GM12873 (cell line): ENCODE data around the gene ASB1.
A peak's percentile ranks its signal among the peaks of the same experiment; 100 is the strongest.

Experiments used
- TF ChIP-seq, protein P1 (sequence below): IDR thresholded peaks from 2 replicates; pipeline ENCODE4 v1.5.1; 2012; ENCODE audit warnings: low read depth, mild to moderate bottlenecking, moderate library complexity, low read length, control low read depth; ENCODE audit not compliant: insufficient read depth; ENCODE audit errors: missing control alignments

Gene ASB1

DNA sequence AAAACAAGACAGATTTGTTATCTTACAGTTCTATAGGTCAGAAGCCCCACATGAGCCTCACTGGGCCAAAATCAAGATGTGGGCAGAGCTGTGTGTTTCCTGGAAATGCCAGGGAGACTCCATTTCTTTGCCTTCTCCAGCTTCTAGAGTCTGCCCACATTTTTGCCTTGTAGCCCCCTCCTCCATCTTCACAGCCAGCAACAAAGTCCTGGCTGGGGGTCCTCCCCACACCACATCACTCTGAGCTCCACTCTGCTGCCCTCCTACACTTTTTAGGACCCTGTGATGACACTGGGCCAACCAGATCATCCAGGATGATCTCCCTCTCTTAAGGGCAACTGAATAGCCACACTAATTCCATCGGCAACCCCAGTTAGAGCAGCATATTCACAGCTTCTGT, 34.3 kb downstream of the ASB1 start:
- TF ChIP-seq, protein P1, sequence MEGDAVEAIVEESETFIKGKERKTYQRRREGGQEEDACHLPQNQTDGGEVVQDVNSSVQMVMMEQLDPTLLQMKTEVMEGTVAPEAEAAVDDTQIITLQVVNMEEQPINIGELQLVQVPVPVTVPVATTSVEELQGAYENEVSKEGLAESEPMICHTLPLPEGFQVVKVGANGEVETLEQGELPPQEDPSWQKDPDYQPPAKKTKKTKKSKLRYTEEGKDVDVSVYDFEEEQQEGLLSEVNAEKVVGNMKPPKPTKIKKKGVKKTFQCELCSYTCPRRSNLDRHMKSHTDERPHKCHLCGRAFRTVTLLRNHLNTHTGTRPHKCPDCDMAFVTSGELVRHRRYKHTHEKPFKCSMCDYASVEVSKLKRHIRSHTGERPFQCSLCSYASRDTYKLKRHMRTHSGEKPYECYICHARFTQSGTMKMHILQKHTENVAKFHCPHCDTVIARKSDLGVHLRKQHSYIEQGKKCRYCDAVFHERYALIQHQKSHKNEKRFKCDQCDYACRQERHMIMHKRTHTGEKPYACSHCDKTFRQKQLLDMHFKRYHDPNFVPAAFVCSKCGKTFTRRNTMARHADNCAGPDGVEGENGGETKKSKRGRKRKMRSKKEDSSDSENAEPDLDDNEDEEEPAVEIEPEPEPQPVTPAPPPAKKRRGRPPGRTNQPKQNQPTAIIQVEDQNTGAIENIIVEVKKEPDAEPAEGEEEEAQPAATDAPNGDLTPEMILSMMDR: no peak

DNA sequence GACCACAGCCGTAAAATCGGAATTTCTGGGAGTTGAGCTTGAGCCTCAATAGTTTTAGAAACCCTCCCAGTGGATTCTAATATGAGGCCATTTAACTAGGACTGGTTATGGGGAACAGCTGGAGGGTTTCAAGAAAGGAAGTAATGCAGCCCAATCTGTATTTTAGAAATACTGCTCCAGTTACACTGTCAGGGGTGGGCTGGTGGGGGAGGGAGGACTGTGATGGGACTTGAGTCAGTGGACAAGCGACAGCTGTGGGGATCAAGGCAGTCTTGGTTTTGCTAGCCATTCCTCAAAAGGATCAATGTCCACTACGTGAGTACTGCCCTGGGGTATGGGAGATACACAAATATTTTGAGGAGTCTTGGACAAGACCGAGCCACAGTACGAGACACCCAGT, 34.8 kb downstream of the ASB1 start:
- TF ChIP-seq, protein P1: no peak

DNA sequence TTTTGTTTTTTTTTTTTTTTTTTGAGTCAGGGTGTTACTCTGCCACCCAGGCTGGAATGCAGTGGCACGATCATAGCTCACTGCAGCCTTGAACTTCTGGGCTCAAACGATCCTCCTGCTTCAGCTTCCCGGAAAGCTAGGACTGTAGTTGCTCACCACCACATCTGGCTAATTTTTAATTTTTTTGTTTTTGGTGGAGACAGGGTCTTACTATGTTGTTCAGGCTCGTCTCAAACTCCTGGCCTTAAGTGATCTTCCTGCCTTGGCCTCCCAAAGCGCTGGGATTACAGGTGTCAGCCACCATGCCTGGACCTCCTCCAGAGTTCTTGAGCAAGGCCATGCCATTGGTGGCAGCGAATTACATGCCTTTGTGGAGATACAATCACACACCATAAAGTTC, 35.2 kb downstream of the ASB1 start:
- TF ChIP-seq, protein P1: no peak

DNA sequence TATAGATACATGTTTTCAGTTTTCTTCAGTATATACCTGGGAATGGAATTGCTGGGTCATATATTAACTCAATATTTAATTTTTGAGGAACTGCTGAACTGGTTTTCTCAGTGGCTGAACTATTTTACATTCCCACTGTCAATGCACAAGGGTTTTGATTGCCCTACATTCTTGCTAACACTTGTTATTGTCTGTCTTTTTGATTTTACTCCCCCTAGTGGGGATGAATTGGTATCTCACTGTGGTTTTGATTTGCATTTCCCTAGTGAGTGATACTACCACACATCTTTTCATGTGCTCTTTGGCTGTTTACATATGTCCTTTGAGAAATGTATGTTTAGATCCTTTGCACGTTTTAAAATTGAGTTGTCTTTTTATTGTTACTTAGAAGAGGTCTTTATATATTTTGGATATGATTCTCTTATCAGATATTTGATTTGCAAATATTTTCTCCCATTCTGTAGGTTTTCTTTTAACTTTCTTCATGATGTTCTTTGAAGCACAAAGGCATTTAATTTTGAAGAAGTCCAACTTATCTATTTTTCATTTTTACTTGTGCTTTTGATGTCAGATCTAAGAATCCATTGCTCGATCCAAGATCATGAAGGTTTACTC, 36.2 kb downstream of the ASB1 start:
- TF ChIP-seq, protein P1: peak; percentile 70

DNA sequence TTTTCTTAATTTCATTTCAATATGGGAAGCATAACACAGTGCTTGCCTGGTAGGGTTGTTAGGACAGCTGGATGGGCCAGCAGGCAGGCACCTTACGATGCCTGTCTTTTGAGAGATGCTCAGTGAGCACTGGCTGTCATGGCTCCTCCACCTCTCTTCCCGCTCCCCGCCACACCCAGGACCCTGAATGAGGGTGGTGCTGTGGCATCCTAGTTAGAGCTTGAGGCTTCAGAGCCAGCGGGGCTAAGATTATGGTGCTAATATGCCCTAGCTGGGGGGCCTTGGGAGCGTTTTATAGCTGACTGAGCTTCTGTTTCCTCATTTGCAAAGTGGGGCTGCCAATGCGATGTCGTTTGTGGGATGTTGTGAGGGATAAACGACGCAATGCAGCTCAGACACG, 37.7 kb downstream of the ASB1 start:
- TF ChIP-seq, protein P1: no peak

DNA sequence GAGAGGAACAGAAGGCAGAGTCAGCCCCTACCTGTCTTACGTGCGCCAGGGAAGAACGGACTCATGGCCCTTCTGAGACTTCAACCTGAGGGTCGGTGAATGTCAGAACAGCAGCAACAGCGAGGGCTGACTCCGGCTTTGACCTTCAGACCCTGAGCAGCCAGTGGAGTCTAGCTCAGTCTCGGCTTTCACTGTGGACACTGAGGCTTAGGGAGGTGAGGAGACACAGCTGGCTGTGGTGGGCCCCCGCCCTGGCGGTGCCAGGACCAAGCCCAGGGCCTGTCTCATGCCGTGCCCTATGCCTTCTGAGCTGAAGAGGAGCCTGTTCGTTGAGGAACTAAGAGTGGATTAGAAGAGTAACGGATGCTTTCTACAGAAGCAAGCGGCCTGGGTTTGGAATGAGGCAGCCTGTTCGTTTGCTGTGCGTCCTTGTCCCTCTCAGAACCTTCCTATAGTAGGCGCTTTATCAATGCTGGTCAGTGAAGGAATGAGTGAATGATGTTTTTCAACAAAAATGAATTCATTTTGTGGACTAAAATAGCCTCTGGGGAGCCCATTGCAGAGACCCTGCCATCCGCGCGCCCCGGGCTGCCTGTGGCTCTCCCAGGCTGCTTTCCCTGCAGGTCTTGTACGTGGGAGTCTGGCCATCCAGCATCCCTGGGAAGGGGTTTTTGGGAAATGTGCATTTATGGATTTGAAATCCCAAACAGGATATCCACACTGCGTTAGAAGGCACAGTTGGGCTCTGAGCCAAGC, 38.9 kb downstream of the ASB1 start:
- TF ChIP-seq, protein P1: no peak

DNA sequence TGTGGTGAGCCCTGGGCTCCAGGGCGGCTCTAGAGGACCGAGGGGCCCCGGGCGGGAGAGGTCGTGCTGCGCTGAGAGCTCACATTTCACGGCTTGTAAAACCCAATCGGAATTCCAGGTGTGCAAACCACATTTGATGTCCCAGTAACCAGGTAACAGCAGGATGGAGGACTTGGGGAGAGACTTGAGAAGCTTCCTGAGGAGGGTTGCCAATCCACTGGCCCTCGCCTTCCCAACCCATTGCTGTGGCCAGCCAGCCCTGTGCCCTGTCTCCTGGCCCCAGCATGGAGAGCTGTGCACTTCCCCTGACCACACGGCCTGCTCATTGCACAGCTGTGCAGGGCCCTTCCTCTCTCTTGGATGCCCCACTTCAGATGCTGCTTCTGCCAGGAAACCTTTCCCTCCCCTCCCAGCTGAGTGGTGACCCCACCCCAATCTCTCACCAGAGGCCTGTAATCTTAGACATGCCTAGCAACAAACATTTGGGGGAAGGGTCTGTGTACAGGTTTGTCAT, 39.6 kb downstream of the ASB1 start:
- TF ChIP-seq, protein P1: no peak
